Measurements from ENCODE around the gene BTBD1.

DNA sequence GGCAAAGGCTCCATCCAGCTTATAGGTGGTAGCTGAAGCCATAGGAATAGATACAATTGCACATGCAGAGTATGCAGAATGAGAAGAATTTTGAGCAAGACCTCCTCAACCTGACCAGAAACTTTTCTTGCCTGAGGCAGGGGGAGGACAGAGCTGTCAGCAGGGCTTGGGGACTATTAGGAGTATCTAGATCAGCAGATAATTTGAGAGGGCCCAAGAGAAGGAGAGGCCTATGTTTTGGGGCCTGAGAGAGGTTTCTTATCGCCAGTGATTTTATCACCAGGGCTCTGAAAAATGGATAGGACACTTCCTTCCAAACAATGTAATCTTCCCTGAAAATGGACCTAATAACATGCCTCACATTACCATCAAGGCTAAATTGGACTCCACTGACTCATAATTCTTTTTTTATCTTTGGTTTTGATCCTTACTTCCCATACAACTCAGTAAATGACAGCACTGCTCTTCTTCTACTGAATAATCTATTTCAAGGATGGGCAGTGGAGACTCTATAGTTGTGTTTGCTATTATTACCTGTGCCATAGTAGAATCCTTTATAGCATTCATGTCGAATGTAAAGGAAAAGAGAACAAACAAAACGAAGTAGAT, 96.9 kb downstream of the BTBD1 start:
- TF ChIP-seq POLR2A (IDR thresholded peaks at IDR 0.05; ENCODE audit: low read depth, low read length) (no peak), POLR2AphosphoS5 (IDR thresholded peaks at IDR 0.05; ENCODE audit: low read depth, low read length) (no peak), TAF1 (IDR thresholded peaks at IDR 0.05; ENCODE audit: borderline replicate concordance, low read depth, low read length) (no peak)

Measured in GM12892 (cell line).